GM13976 (cell line): Measurements from ENCODE around the gene PLEKHF1.

Experiments used
- DNase-seq: peaks from one replicate; pipeline ENCODE4 v3.0.0; 2012; ENCODE audit warnings: low spot score
- CTCF ChIP-seq: IDR thresholded peaks from 2 replicates; pipeline ENCODE4 v1.5.1; 2012; ENCODE audit warnings: borderline replicate concordance, mild to moderate bottlenecking; ENCODE audit not compliant: insufficient read depth; ENCODE audit errors: extremely low read depth, missing control alignments, control extremely low read depth
- in situ Hi-C: fragments of 300-500 bp; cut with MboI; formaldehyde crosslinking; loops from one replicate; pipeline ENCODE4 v1.12.0; 2022; ENCODE audit warnings: low sequenced_read_pairs, mixed read lengths, inconsistent platforms; ENCODE audit not compliant: unreplicated experiment

PLEKHF1 gene

GRCh38 chr19:29677001-29677817 is 11.9 kb downstream of the PLEKHF1 start:
- no peak for TF ChIP-seq CTCF
- in situ Hi-C loops = no loop called here

GRCh38 chr19:29678484-29679106 is 13.3 kb downstream of the PLEKHF1 start:
- no peak for TF ChIP-seq CTCF
- in situ Hi-C loops = no loop called here
- DNase-seq = no peak

More at GRCh38 chr19:29677001-29677817, 11.9 kb downstream of the PLEKHF1 start:
- no peak for DNase-seq

- no peak for DNase-seq
These were observed 14.4 kb downstream of the PLEKHF1 start for GRCh38 chr19:29679598-29680210.

GRCh38 chr19:29680447-29680846 is 15.2 kb downstream of the PLEKHF1 start:
- in situ Hi-C loops = loop anchor here (10.0 kb wide), 1 partner anchor 66 kb away; no protein-coding TSS in a partner anchor
- no peak for TF ChIP-seq CTCF
- DNase-seq = peak; percentile 65

More at GRCh38 chr19:29679598-29680210, 14.4 kb downstream of the PLEKHF1 start:
- in situ Hi-C loops = loop anchor here (10.0 kb wide), 1 partner anchor 65 kb away; no protein-coding TSS in a partner anchor
- TF ChIP-seq CTCF = no peak

GRCh38 chr19:29680937-29681336 is 15.7 kb downstream of the PLEKHF1 start:
- no peak for TF ChIP-seq CTCF
- in situ Hi-C loops = loop anchor here (10.0 kb wide), 1 partner anchor 66 kb away; no protein-coding TSS in a partner anchor
- DNase-seq = no peak
